H9 (cell line): ENCODE data around the gene CD300LG. TPM values are rescaled to one million over a fixed set of nuclear protein-coding genes. Genes with fewer than 3 reads are reported as not detected.

ENCODE experiments used
- DNase-seq: peaks from one replicate; pipeline ENCODE4 v3.0.0-alpha.2; 2017
- H2AFZ ChIP-seq: one replicate; pipeline ENCODE4 v1.6.1; 2013; ENCODE audit warnings: mild to moderate bottlenecking, low read length, control low read depth, moderate library complexity
- H2AK5ac ChIP-seq: 2 replicates; pipeline ENCODE4 v1.6.1; 2013; ENCODE audit warnings: low read length, control low read depth, mixed read lengths; ENCODE audit not compliant: insufficient read length
- H2BK120ac ChIP-seq: one replicate; pipeline ENCODE4 v1.6.1; 2013; ENCODE audit warnings: low read depth, mild to moderate bottlenecking, low read length, control low read depth, inconsistent platforms; ENCODE audit not compliant: poor library complexity, severe bottlenecking
- H2BK12ac ChIP-seq: 2 replicates; pipeline ENCODE4 v1.6.1; 2013; ENCODE audit warnings: low read length, control low read depth, mixed read lengths, low read depth; ENCODE audit not compliant: insufficient read length
- H2BK15ac ChIP-seq: 2 replicates; pipeline ENCODE4 v1.6.1; 2013; ENCODE audit warnings: low read depth, low read length, control low read depth
- H2BK20ac ChIP-seq: one replicate; pipeline ENCODE4 v1.6.1; 2013; ENCODE audit warnings: low read depth, mild to moderate bottlenecking, low read length, control low read depth, inconsistent platforms; ENCODE audit not compliant: poor library complexity, severe bottlenecking
- H2BK5ac ChIP-seq: 2 replicates; pipeline ENCODE4 v1.6.1; 2013; ENCODE audit warnings: low read length, control low read depth, mixed read lengths; ENCODE audit not compliant: insufficient read length
- H3K14ac ChIP-seq: 2 replicates; pipeline ENCODE4 v1.6.1; 2013; ENCODE audit warnings: low read length, control low read depth; ENCODE audit not compliant: insufficient read depth
- H3K18ac ChIP-seq: 2 replicates; pipeline ENCODE4 v1.6.1; 2013; ENCODE audit warnings: low read depth, mild to moderate bottlenecking, mixed read lengths, low read length, control low read depth; ENCODE audit not compliant: insufficient read length
- H3K23ac ChIP-seq: 2 replicates; pipeline ENCODE4 v1.6.1; 2013; ENCODE audit warnings: low read length, control low read depth, mixed read lengths, low read depth; ENCODE audit not compliant: insufficient read length
- H3K23me2 ChIP-seq: 2 replicates; pipeline ENCODE4 v1.6.1; 2013; ENCODE audit warnings: low read depth, mild to moderate bottlenecking, mixed read lengths, low read length, control low read depth; ENCODE audit not compliant: insufficient read length, poor library complexity, severe bottlenecking
- H3K27ac ChIP-seq: 2 replicates; pipeline ENCODE4 v1.5.1; 2013; ENCODE audit warnings: low read length, control low read depth, mixed read lengths, low read depth; ENCODE audit not compliant: insufficient read length
- H3K27me3 ChIP-seq: 2 replicates; pipeline ENCODE4 v1.6.1; 2013; ENCODE audit warnings: low read length, control low read depth, inconsistent platforms; ENCODE audit not compliant: insufficient read depth
- H3K4ac ChIP-seq: 2 replicates; pipeline ENCODE4 v1.6.1; 2013; ENCODE audit warnings: low read depth, mild to moderate bottlenecking, control low read depth, inconsistent platforms, low read length, moderate library complexity
- H3K4me1 ChIP-seq: 2 replicates; pipeline ENCODE4 v1.6.1; 2013; ENCODE audit warnings: low read length, control low read depth, inconsistent platforms; ENCODE audit not compliant: insufficient read depth
- H3K4me2 ChIP-seq: 2 replicates; pipeline ENCODE4 v1.6.1; 2013; ENCODE audit warnings: low read length, control low read depth, mixed read lengths; ENCODE audit not compliant: insufficient read length, insufficient read depth
- H3K56ac ChIP-seq: 2 replicates; pipeline ENCODE4 v1.6.1; 2013; ENCODE audit warnings: low read depth, mild to moderate bottlenecking, mixed read lengths, low read length, control low read depth; ENCODE audit not compliant: insufficient read length
- H3K79me1 ChIP-seq: 2 replicates; pipeline ENCODE4 v1.6.1; 2013; ENCODE audit warnings: low read depth, mild to moderate bottlenecking, moderate library complexity, low read length, control low read depth, inconsistent platforms; ENCODE audit not compliant: insufficient read depth, poor library complexity, severe bottlenecking
- H3K79me2 ChIP-seq: 2 replicates; pipeline ENCODE4 v1.6.1; 2013; ENCODE audit warnings: low read length, control low read depth, inconsistent platforms; ENCODE audit not compliant: insufficient read depth
- H3K9ac ChIP-seq: 2 replicates; pipeline ENCODE4 v1.6.1; 2013; ENCODE audit warnings: low read length, control low read depth, mixed read lengths; ENCODE audit not compliant: insufficient read length; ENCODE audit errors: extremely low read depth
- H3K9me3 ChIP-seq: one replicate; pipeline ENCODE4 v1.6.1; 2013; ENCODE audit warnings: low read depth, low read length, inconsistent platforms; ENCODE audit not compliant: control insufficient read depth
- H3T11ph ChIP-seq: one replicate; pipeline ENCODE4 v1.6.1; 2013; ENCODE audit warnings: mild to moderate bottlenecking, low read length, control low read depth, inconsistent platforms
- H4K20me1 ChIP-seq: one replicate; pipeline ENCODE4 v1.6.1; 2013; ENCODE audit not compliant: control insufficient read depth, insufficient read length, insufficient read depth
- H4K5ac ChIP-seq: 2 replicates; pipeline ENCODE4 v1.6.1; 2013; ENCODE audit warnings: low read depth, mild to moderate bottlenecking, mixed read lengths, low read length, control low read depth; ENCODE audit not compliant: insufficient read length
- H4K8ac ChIP-seq: replicated peaks from 2 replicates; pipeline ENCODE4 v1.6.1; 2013; ENCODE audit warnings: low read length, control low read depth, mixed read lengths, low read depth; ENCODE audit not compliant: insufficient read length
- H4K91ac ChIP-seq: 2 replicates; pipeline ENCODE4 v1.6.1; 2013; ENCODE audit warnings: low read depth, mild to moderate bottlenecking, moderate library complexity, mixed read lengths, low read length, control low read depth; ENCODE audit not compliant: insufficient read length
- H3K27ac Mint-ChIP-seq, 3 experiments: 2 replicates in 2 of 3; 3 replicates in 1 of 3; pipeline ENCODE4 v1.8.0; 2020 to 2021; ENCODE audit warnings: mixed read lengths in 3 of 3, mild to moderate bottlenecking in 1 of 3, moderate library complexity in 1 of 3
- H3K27me3 Mint-ChIP-seq: 2 replicates; pipeline ENCODE4 v1.8.0; 2021; ENCODE audit warnings: low read depth, mild to moderate bottlenecking, moderate library complexity, mixed read lengths
- H3K36me3 Mint-ChIP-seq, 3 experiments: 2 replicates in 2 of 3; 3 replicates in 1 of 3; pipeline ENCODE4 v1.8.0; 2020 to 2021; ENCODE audit warnings: low read depth in 3 of 3, mixed read lengths in 3 of 3; ENCODE audit not compliant: insufficient read depth in 1 of 3
- H3K4me1 Mint-ChIP-seq, 2 experiments: 2 replicates each; pipeline ENCODE4 v1.8.0; 2020; ENCODE audit warnings: mixed read lengths in 2 of 2
- H3K4me3 Mint-ChIP-seq, 2 experiments: 2 replicates in 1 of 2; 3 replicates in 1 of 2; pipeline ENCODE4 v1.8.0; 2020 to 2021; ENCODE audit warnings: mild to moderate bottlenecking in 2 of 2, mixed read lengths in 2 of 2, moderate library complexity in 1 of 2
- H3K9me3 Mint-ChIP-seq, 2 experiments: 2 replicates in 1 of 2; 3 replicates in 1 of 2; pipeline ENCODE4 v1.8.0; 2020; ENCODE audit warnings: mild to moderate bottlenecking in 2 of 2, mixed read lengths in 2 of 2, moderate library complexity in 1 of 2
- CTCF ChIP-seq: fragments of 200-600 bp; sonication (generic); conservative IDR thresholded peaks from 3 replicates; pipeline ENCODE4 v1.8.0; 2021; ENCODE audit warnings: antibody characterized with exemption, mild to moderate bottlenecking
- WGBS: extraction: QIAGEN DNeasy Blood & Tissue Kit; methylation state at CpG from one replicate; pipeline ENCODE4 v1.1.7; 2013; ENCODE audit warnings: missing lambda C conversion rate, low lambda C conversion rate, mixed read lengths; ENCODE audit not compliant: insufficient read length; ENCODE audit errors: extremely low coverage; 5-methylcytosine and 5-hydroxymethylcytosine counted together
- total RNA-seq: library from RNA; stranded (reverse); gene quantifications from 2 replicates; pipeline ENCODE4 v1.2.1, GENCODE V29; 2021

Gene CD300LG
- total RNA-seq, 1 experiment from 2014 or later, result not detected

GRCh38 chr17:43888548-43888947, 41.6 kb downstream of the CD300LG start:
- H2BK12ac ChIP-seq, result no peak overlapping the region
- DNase-seq, result no peak
- peaks cover 4% of the 10 kb centered on the region for H4K20me1 ChIP-seq

More at GRCh38 chr17:43888548-43888947, 41.6 kb downstream of the CD300LG start:
- Histone ChIP-seq H3K79me1 (no peaks in the 10 kb centered on the region), H3K79me2 (no peaks in the 10 kb centered on the region), H3K18ac (no peak overlapping the region), H2AFZ (no peak overlapping the region), H4K5ac (no peak overlapping the region), H2BK15ac (no peak overlapping the region), H3K23me2 (no peaks in the 10 kb centered on the region), H3K9me3 (no peaks in the 10 kb centered on the region), H4K8ac (no peak overlapping the region), H3K4me2 (no peak overlapping the region), H3K27ac (no peak overlapping the region), H2BK5ac (no peak overlapping the region), H2AK5ac (no peak overlapping the region), H3K9ac (no peak overlapping the region), H3K4me1 (peaks cover 12% of the 10 kb centered on the region), H4K91ac (no peak overlapping the region), H3T11ph (no peak overlapping the region), H3K23ac (no peak overlapping the region), H3K56ac (no peak overlapping the region), H3K14ac (no peak overlapping the region), H2BK120ac (no peak overlapping the region), H3K27me3 (no peaks in the 10 kb centered on the region), H2BK20ac (no peak overlapping the region), H3K4ac (no peak overlapping the region)
- Mint-ChIP-seq H3K36me3 (peaks cover 0 to 13% (median 8%) of the 10 kb centered on the region in 3 experiments; a peak in 4 of 7 replicates), H3K27me3 (no peaks in the 10 kb centered on the region), H3K4me3 (no peak overlapping the region), H3K4me1 (peaks cover 25 to 31% of the 10 kb centered on the region in 2 experiments), H3K9me3 (no peaks in the 10 kb centered on the region), H3K27ac (no peak overlapping the region; a peak in 1 of 7 replicates)
- WGBS, result no CpG with 5 or more reads among the region's 4 CpGs
- no peak for TF ChIP-seq CTCF
